Measurements from ENCODE around the gene RBP5.
A peak's percentile ranks its signal among the peaks of the same experiment; 100 is the strongest.

RBP5 gene

DNA sequence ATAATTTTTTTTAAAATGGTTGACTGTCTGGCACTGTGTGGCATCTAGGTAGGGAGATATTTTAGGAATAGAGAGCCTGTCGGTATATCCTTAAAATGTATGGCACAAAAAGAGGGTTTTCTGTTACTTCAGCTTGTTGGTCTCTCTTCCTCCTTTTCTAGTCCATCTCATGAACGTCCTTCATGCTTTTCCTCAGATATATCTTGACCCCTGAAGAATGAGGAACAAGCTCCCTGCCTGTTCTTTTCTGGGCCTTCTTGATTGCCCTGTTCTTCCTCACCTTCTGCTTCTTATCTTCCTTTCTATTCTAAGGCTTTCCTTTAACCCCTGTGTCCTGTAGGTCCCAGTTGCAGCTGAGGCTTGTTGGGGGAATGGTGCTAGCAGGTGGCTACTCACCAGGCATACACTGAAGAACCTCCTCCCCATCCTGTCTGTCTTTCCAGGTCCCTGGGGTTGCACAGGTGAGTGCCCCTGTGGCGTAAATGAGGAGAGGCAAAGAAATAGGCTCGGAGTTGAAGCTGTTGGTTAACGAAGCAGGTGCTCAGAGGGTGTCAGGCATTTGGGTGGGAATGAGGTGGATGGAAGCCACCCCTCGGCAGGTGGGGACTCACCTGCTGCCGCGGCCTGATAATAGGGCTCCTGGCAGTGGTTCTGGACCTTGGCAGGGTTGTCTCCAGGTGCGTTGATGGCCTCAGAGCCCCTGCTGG, 29.2 kb downstream of the RBP5 start:
- DNase-seq = peak; percentile 88

DNA sequence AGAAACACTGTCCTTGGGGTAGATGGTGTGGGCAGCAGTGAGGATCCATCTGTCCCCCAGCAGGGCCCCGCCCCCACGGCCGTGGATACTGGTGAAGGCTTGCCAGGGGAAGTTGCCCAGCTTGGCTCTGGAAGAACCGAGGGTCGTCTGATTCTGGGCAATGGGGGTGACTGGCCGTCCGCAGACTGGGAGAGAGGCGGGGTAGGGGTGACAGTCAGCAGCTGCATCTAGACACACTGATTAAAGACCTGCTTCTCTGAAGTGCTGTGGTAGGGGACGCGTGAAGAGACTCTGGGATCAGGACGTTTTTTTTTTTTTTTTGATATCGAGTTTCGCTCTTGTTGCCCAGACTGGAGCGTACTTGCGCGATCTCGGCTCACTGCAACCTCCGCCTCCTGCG, 31.7 kb downstream of the RBP5 start:
- DNase-seq = no peak

DNA sequence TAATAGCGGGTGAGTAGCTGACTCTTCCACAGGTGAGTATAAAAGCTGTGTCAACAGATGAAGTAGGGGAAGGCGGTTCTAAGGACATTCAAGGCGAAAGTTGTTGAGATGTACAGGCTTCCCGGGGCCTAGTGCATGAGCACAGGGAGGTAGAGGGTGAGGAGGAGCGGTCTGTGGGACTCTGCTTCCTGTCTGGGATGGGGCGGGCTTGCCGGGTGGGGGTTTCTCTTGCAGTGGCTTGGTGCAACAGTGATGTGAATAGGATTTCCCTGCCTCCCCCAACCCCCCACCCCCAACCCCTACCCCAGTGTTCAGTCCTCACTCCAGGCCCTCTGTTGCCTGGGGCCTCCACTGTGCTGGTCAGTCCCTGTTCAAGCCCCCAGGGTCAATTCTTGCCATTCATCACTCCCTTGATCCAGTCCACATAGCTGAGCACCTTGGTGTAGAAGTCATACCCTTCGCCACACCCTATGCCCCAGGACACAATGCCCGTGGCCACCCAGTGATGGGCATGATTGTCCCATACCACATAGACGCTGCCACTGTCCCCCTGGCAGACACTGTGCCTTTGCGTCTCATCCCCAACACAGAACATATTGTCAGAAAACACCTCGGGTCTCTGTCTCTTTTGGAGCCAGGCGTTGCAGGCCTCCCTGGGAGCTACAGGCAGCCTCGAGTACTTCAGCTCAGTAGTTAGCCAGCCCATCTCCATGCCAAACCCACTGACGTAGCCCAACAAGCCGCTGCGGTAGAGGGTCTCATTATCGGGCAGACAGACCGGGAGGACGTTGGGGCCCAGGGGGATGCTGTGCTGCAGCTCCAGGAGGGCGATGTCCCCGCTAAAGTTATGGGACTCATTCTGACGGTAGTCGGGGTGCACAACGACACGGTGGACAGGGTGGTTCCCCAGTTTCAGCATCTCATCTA, 32.4 kb downstream of the RBP5 start:
- DNase-seq = no peak

DNA sequence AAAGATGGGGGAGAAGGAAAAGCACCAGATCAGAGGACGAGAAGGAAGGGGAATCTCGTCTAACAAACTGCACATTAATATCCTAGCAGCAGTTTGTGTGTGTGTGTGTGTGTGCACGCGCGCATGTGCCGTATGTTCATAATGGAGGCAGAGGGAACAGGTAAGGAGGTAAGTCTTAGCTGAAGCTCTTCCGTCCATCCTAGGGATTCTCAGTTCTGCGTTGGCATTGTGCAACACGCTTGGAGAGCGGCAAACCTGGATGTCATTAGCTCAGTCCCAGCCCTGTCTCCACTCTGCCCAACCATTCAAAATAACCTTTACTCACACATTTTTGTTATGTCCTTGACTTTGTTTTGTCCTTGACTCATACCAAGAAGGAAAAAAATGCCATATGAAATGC, 34.8 kb downstream of the RBP5 start:
- DNase-seq = no peak

DNA sequence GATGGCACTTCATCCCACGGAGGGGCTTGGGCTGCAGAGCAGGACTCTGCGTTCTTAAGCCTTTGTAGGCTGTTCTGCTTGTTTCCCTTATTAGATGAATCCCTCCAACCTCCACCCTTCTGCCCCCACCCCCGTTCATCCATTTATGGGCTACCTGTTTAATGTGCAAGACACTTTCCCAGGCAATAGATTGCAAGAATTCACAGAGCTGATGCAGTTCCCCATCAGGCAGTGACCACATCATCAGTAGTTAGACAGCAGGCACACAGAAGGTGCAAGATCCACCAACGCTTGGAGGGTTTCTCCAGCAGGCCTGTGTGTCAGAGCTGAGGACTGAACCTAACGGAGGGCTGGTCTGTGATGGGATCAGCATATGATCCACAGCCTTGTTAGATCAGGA, 35.2 kb downstream of the RBP5 start:
- no peak for DNase-seq

DNA sequence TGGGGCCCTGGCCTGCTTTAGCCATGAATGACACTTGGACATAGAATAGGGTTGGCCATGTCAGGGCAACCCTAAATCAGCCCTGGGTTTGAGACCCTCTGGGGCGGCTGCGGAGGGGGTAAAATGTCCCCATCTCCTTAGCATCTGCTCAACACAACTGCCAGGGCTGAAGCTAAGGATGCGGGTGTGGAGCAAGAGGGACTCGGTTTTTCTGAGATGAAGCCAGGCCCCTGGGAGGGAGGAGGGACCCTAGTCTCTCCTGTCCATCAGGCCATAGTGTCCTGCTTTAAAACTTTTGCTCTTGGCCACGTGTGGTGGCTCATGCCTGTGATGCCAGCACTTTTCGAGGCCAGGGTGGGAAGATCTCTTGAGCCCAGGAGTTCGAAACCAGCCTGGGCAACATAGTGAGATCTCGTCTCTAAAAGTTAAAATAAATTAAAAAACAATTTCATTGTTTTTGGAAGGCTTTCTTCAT, 35.7 kb downstream of the RBP5 start:
- DNase-seq = no peak

DNA sequence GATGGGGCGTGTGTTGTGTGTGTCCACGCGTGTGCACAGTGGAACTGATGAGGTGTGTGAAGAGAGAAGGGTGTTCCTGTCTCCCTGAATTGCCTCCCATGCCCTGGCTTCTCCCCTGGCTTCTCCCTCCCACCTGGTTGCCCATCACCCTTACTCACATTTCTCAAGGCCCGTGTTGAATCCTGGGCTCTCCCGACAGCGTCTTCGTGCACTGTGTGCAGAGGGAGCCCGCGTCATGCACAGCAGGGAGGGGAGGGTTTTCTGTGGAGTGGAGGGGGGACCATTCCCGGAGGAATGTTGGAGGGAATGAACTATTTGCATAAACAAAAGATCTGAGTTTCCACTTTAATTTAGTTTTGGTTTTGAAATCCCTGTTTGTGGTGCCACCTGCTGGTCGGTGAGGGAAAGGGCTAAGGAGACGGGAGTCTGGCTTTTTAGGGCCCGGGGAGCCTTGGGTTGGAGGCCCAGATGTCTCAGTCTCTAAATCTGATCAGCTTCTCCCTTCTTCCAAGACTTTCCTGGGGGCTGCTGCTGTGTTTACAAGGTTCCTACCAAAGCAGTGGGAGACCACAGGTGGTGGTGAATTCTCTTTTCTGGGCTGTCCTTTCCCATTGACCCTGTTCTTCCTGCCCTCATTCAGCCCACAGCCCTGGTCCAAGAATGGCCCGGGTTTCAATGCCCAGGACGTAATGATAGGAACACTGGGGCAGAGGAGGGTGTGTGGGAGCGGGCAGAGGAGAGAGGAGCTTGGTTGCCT, 36.3 kb downstream of the RBP5 start, which contains the start of gene C1R:
Gene C1R (minus strand): TSS at position 217 of the 757 bp plus-strand sequence. CDS start 57 bp downstream, at position 160.
- no peak for DNase-seq

DNA sequence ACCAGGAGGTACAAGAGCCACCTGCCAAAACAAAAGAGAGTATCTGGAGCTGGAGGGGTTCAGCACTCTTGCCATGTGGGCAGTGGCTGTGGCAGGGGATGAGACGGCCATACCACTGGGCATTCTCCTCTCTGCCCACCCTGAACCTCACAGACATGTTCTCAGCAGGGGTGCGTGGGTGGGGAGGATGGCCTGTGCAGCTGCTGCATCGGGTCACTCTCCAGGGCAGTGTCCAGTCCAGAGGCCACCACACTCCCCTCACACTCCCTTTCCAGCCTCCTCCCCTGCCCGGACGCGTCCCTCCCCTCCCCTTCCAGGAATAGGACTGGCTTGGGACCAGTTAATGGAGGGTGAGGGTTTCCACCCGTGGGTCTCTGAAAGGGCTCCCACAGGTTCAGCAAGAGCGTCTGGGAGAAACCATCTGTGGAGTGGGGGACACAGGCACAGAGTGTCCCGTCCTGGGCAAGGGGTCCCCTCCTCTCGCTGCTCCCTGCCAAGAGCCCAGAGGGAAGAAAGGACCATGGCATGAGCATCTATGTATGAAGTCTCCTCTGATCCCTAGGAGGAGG, 36.9 kb downstream of the RBP5 start:
- no peak for DNase-seq

DNA sequence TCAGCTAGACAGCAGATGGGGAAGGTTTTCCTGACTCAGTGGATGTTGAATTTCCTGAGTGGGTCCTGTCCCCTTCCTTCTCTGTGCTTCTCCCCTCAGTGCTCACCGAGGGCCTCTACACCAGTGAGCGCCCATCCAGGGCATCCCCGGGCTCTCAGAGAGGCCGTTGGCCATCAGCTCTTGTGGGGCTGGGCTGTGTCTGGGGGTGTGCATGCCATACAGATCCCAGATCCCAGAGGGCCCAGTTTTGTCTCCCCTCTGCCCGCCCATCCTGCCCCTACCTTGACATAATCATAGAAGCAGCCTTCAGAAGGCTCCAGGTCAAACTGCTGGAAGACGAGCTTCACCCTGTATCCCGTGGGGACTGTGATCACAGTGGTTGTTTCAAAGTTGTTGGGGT, 37.5 kb downstream of the RBP5 start:
- DNase-seq = no peak

DNA sequence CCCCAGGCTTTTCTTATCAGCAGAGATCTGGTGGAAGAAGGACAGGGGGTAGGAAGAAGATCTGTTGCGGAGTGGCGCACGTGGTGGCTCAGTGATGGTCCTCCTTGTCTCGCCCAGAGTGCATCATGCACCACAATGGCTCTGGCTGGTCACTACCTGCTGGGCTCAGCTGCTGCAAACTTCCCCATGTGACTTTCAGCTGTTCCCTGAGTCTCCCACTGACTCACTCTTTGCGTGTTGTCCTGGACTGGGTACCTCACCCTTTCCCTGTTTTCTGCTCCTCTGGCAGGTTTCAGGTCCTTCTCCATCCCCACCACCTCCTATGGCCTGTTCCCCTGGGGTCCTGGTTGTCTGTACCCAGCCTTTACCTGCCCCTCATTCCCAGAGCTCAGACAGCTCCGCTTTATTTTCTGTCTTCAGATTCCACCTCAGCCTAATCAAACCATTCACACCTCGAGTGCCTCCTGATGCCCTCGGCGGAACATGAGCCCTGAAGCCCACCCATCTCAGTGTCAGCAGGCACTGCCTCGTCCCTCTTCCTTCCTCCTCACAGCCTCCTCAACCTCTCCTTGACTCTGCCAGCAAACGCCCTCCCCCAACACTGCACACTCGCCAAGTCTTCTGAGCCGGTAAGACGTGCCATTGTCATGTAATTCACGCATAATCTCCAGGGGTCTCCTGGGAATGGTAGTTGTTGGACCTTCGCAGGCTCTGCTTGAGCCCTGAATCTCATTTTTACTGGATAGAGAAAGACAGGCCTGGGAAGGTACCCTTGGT, 38.3 kb downstream of the RBP5 start:
- DNase-seq = no peak

DNA sequence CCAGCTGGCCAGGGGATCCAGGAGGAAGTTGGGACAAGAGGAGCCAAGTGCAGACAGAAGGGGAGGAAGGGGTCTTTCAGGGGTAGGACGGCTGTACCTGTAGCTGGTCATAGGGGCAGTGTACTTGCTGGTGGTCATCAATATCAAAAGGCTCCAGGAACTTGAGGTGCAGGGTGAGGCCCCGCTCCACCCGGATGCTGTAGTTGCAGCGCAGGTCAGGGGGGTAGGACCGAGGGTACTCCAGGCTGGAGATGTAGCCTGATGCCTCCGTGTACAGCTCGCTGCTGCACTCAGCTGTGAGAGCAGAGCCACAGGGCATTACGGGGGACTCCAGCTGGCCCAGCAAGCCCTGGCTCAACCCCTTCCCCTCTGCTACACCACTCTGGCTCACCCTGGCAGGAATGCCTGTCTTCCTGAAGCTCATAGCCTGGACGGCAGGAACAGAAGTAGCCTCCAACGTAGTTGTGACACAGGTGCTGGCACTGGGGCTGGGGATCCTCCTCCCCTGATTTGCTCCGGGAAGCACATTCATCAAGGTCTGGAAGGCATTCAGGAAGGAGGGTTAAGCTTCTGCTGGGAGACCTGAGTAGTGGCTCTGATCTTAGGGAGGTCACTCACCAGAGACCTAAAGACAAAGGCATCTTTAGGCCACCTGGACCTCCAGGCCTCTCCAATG, 39.4 kb downstream of the RBP5 start:
- DNase-seq = no peak

DNA sequence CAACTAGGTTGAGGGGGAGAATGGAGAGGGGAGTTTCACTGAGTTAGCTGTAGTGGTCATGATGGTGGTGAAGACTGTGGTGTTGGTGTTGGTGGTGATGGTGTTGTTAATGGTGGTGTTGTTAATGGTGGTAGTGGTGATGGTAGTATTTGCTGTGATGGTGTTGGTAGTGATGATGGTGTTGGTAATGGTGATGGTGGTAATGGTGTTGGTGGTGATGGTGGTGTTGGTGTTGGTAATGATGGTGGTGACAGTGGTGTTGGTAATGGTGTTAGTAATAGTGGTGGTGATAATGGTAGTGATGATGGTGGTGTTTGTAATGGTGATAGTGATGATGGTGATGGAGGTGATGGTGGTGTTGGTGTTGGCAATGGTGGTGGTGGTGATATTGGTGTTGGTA, 45.6 kb downstream of the RBP5 start:
- DNase-seq = no peak

DNA sequence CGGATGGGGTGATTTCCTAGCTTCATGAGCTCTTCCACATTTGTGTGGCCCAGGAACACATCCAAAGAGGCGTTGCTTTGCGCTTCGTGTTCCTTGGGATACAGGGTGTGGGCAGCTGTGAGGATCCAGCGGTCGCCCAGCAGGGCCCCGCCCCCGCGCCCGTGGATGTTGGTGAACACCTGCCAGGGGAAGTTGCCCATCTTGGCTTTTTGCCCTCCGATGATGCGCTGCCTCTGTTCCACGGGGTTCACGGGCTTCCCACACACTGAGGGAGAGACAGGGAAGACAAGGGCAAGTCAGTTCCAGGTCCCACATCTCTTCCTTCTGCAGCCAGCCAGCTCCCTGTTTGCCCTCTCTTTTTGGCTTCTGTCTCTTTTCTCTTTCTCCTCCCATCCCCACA, 47.7 kb downstream of the RBP5 start:
- DNase-seq = no peak

DNA sequence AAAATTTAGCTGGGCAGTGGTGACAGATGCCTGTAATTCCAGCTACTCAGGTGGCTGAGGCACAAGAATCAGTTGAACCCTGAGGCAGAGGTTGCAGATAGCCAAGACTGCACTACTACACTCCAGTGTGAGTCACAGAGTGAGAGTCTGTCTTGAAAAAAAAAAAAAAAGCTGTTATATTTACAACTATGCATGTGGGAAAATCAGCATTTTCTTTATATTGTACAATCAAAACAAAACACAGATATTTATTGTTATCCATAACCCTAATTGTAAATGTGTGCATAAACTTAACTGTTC, 48.9 kb downstream of the RBP5 start:
- no peak for DNase-seq

DNA sequence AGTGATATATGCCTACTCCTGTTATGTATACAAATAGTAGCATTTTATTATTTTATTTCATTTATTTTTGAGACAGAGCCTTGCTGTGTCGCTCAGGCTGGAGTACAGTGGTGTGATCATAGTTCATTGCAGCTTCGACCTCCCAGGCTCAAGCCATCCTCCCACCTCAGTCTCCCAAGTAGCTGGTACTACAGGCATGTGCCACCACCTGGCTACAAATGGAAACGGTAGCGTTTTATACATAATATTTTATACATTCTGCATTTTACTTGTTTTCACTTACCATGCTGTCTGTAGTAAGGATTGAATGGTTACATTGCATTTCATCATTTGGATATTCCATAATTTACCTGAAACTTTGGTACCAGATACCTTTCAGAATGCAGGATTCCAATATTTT, 50.5 kb downstream of the RBP5 start:
- no peak for DNase-seq

DNA sequence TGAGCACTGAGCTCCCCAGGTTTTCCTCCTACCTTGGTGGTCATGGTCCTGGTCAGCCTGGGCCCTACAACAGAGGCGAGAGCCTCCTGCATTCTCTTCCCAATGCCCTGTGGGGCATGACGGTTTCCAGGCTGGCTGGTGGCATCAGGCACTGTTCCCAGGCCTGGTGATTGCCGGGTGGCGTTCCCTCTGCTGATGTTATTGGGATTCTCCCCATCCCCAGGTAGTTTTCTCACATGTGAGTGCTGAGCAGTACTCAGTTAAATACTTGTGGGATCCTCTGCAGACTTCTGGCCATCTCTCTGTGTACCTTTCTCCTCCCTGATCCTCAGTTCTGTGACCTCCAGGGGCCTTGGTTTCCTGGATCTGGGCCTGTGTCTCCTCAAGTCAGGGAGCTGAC, 52.2 kb downstream of the RBP5 start:
- no peak for DNase-seq

DNA sequence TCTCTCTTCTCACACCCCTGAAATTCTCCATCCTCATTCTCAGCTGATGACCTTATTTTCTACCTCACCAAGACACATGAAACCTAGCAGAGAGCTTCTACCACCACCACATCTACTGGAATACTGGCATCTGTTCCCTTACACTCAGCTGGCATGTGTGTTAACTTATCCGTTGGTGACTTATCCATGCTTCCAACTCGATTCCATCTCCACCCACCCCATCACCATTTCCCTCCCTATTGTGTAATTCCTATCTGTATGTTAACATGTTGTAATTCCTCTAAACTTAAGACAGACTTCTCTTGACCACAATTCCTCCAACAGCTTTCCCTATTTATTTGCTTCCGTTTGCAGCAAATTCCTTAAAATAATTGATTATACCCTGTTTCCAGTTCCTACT, 52.8 kb downstream of the RBP5 start:
- no peak for DNase-seq

DNA sequence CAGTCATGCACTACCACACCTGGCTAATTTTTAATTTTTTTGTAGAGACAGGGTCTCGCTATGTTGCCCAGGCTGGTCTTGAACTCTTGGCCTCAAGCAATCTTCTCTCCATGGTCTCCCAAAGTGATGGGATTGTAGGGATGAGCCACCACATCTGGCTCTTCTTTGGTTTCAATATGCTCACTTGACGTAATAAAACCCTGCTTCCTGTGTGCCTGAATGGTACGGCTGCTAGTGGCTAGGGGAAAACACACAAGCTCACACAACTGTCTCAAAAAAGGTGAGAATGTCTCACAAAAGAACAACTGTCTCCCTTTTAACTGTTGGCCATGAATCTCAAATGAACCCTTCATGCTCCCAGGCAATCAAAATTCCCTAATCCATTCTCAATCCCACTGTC, 53.2 kb downstream of the RBP5 start:
- DNase-seq = no peak

DNA sequence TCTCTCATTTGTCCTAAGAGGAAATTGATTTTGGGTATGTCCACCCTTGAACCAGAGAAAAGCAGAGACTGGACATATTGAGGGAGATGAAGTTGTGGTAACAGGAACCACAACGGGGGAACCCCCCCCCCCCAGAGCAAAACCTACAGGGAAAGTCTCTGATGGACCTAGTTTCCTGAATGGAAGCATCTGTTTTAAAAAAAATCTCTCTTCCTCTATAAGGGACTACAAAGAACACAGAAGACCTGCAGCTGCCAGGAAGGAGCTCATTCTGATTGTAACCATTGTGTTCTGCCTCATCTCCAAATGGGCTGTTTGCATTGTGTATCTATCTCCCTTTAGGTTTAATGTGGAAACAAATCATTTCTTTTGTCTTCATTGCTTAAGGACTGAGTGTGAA, 54.7 kb downstream of the RBP5 start:
- DNase-seq = no peak
